ENCODE measurements around the gene KRTAP10-8. TPM values are rescaled to one million over a fixed set of nuclear protein-coding genes. Genes with fewer than 3 reads are reported as not detected.

KRTAP10-8 gene
- total and polyA plus RNA-seq, 2 donors (not counting 1 experiment from before 2014, with no cell fraction given) = not detected

GRCh38 chr21:44595524-44595923 is 16.4 kb upstream of the KRTAP10-8 start:
- Histone ChIP-seq H3K27me3 (ENCODE audit: control insufficient read depth, insufficient read depth, low read length) (peaks cover 4% of the 10 kb centered on the region), H3K36me3 (ENCODE audit: control insufficient read depth, insufficient read depth, low read length) (no peaks in the 10 kb centered on the region), H3K9ac (ENCODE audit: insufficient read depth, low read length) (no peak overlapping the region), H2AFZ (ENCODE audit: low read length) (no peak overlapping the region), H3K79me2 (ENCODE audit: control insufficient read depth, insufficient read depth, low read length) (no peaks in the 10 kb centered on the region), H4K20me1 (ENCODE audit: control insufficient read depth, extremely low read depth, insufficient read depth, low read length) (no peaks in the 10 kb centered on the region), H3K4me2 (ENCODE audit: extremely low read depth, insufficient read depth, low read length) (no peak overlapping the region), H3K27ac (ENCODE audit: insufficient read depth, low read length) (no peak overlapping the region), H3K9me3 (ENCODE audit: control insufficient read depth, insufficient read depth, low read depth, low read length) (no peaks in the 10 kb centered on the region), H3K4me3 (replicated peaks in 1 of 4; ENCODE audit: control extremely low read depth in 1 of 4, insufficient read depth in 1 of 4, low read depth in 3 of 4, low read length in 4 of 4) (no peak overlapping the region), H3K4me1 (ENCODE audit: control insufficient read depth, extremely low read depth, insufficient read depth, low read length) (no peaks in the 10 kb centered on the region)
- DNase-seq (ENCODE audit: low read depth in 2 of 2) = no peak
- no peak for TF ChIP-seq EZH2 (IDR thresholded peaks at IDR 0.05; ENCODE audit: low read length, missing control alignments)
- TF ChIP-seq CTCF (conservative IDR thresholded peaks at IDR 0.05 in 1 of 2, IDR thresholded peaks at IDR 0.05 in 1 of 2; ENCODE audit: low read depth in 1 of 2, low read length in 2 of 2) = no peak

- Histone ChIP-seq H3K27me3 (ENCODE audit: control insufficient read depth, insufficient read depth, low read length) (peaks cover 4% of the 10 kb centered on the region), H2AFZ (ENCODE audit: low read length) (no peak overlapping the region), H3K4me1 (ENCODE audit: control insufficient read depth, extremely low read depth, insufficient read depth, low read length) (no peaks in the 10 kb centered on the region), H3K4me2 (ENCODE audit: extremely low read depth, insufficient read depth, low read length) (no peak overlapping the region), H3K9me3 (ENCODE audit: control insufficient read depth, insufficient read depth, low read depth, low read length) (no peaks in the 10 kb centered on the region), H3K79me2 (ENCODE audit: control insufficient read depth, insufficient read depth, low read length) (no peaks in the 10 kb centered on the region), H3K4me3 (replicated peaks in 1 of 4; ENCODE audit: control extremely low read depth in 1 of 4, insufficient read depth in 1 of 4, low read depth in 3 of 4, low read length in 4 of 4) (no peak overlapping the region), H4K20me1 (ENCODE audit: control insufficient read depth, extremely low read depth, insufficient read depth, low read length) (no peaks in the 10 kb centered on the region), H3K36me3 (ENCODE audit: control insufficient read depth, insufficient read depth, low read length) (no peaks in the 10 kb centered on the region), H3K9ac (ENCODE audit: insufficient read depth, low read length) (no peak overlapping the region), H3K27ac (ENCODE audit: insufficient read depth, low read length) (no peak overlapping the region)
- TF ChIP-seq EZH2 (IDR thresholded peaks at IDR 0.05; ENCODE audit: low read length, missing control alignments) = no peak
- TF ChIP-seq CTCF (conservative IDR thresholded peaks at IDR 0.05 in 1 of 2, IDR thresholded peaks at IDR 0.05 in 1 of 2; ENCODE audit: low read depth in 1 of 2, low read length in 2 of 2) = no peak
- DNase-seq (ENCODE audit: low read depth in 2 of 2) = peak in 1 of 2 donors; percentile 42
These were observed 15.7 kb upstream of the KRTAP10-8 start for GRCh38 chr21:44596068-44596725.

GRCh38 chr21:44598061-44598460 is 13.8 kb upstream of the KRTAP10-8 start:
- Histone ChIP-seq H3K27ac (ENCODE audit: insufficient read depth, low read length) (no peak overlapping the region), H3K4me3 (replicated peaks in 1 of 4; ENCODE audit: control extremely low read depth in 1 of 4, insufficient read depth in 1 of 4, low read depth in 3 of 4, low read length in 4 of 4) (no peak overlapping the region), H3K79me2 (ENCODE audit: control insufficient read depth, insufficient read depth, low read length) (no peaks in the 10 kb centered on the region), H3K9me3 (ENCODE audit: control insufficient read depth, insufficient read depth, low read depth, low read length) (no peaks in the 10 kb centered on the region), H3K4me2 (ENCODE audit: extremely low read depth, insufficient read depth, low read length) (no peak overlapping the region), H2AFZ (ENCODE audit: low read length) (no peak overlapping the region), H4K20me1 (ENCODE audit: control insufficient read depth, extremely low read depth, insufficient read depth, low read length) (no peaks in the 10 kb centered on the region), H3K27me3 (ENCODE audit: control insufficient read depth, insufficient read depth, low read length) (peaks cover under 1% of the 10 kb centered on the region), H3K36me3 (ENCODE audit: control insufficient read depth, insufficient read depth, low read length) (no peaks in the 10 kb centered on the region), H3K9ac (ENCODE audit: insufficient read depth, low read length) (no peak overlapping the region), H3K4me1 (ENCODE audit: control insufficient read depth, extremely low read depth, insufficient read depth, low read length) (no peaks in the 10 kb centered on the region)
- TF ChIP-seq EZH2 (IDR thresholded peaks at IDR 0.05; ENCODE audit: low read length, missing control alignments) = no peak
- DNase-seq (ENCODE audit: low read depth in 2 of 2) = peak in 1 of 2 donors; percentile 4
